OCI-LY3 (cell line): ENCODE measurements around the gene GRIN2A.

Experiments
- H2AFZ ChIP-seq: fragments of 200-600, 300-600 bp; shearing (Covaris generic); 2 replicates; pipeline ENCODE4 v1.6.0; 2014; ENCODE audit warnings: antibody characterized with exemption, low read depth, low read length
- H3K27ac ChIP-seq: fragments of 200-600, 300-600 bp; sonication (generic); 2 replicates; pipeline ENCODE4 v1.5.1; 2014; ENCODE audit warnings: mild to moderate bottlenecking, low read length, moderate library complexity, mixed read lengths
- H3K27me3 ChIP-seq: fragments of 200-600, 300-600 bp; sonication (generic); 2 replicates; pipeline ENCODE4 v1.6.1; 2014; ENCODE audit warnings: low read depth, low read length, mixed read lengths
- H3K36me3 ChIP-seq: fragments of 200-600, 300-600 bp; sonication (generic); replicated peaks from 2 replicates; pipeline ENCODE3; 2014; ENCODE audit warnings: low read depth, low read length, mixed read lengths
- H3K4me1 ChIP-seq: fragments of 300-600, 200-600 bp; sonication (generic); 2 replicates; pipeline ENCODE4 v1.6.1; 2014; ENCODE audit warnings: low read length, mixed read lengths
- H3K4me2 ChIP-seq: fragments of 200-600, 300-600 bp; sonication (generic); 2 replicates; pipeline ENCODE4 v1.6.1; 2014; ENCODE audit warnings: low read length, mixed read lengths
- H3K4me3 ChIP-seq: fragments of 300-600, 200-600 bp; sonication (generic); 2 replicates; pipeline ENCODE4 v1.5.1; 2014; ENCODE audit warnings: antibody characterized with exemption, mild to moderate bottlenecking, low read length, moderate library complexity
- H3K79me2 ChIP-seq: fragments of 300-600, 200-600 bp; shearing (Covaris generic); 2 replicates; pipeline ENCODE4 v1.6.1; 2014; ENCODE audit warnings: mild to moderate bottlenecking, low read length, mixed read lengths
- H3K9ac ChIP-seq: fragments of 300-600, 200-600 bp; shearing (Covaris generic); 2 replicates; pipeline ENCODE4 v1.6.0; 2014; ENCODE audit warnings: mild to moderate bottlenecking, low read length, moderate library complexity
- H3K9me3 ChIP-seq: fragments of 200-600, 300-600 bp; shearing (Covaris generic); 2 replicates; pipeline ENCODE4 v1.6.1; 2014; ENCODE audit warnings: low read length, mixed read lengths; ENCODE audit not compliant: insufficient read depth
- H4K20me1 ChIP-seq: fragments of 200-600, 300-600 bp; sonication (generic); 2 replicates; pipeline ENCODE4 v1.6.1; 2016; ENCODE audit warnings: low read length, mixed read lengths; ENCODE audit not compliant: insufficient read depth
- EZH2phosphoT487 ChIP-seq: fragments of 200-600 bp; shearing (Covaris generic); IDR thresholded peaks from 2 replicates; pipeline ENCODE4 v1.6.1; 2018; ENCODE audit warnings: antibody characterized with exemption, mixed run types, low read depth
- TF ChIP-seq, protein P1 (sequence below): fragments of 200-600, 300-600 bp; sonication (generic); IDR thresholded peaks from 2 replicates; pipeline ENCODE4 v1.5.1; 2014; ENCODE audit warnings: antibody characterized with exemption, low read length, low read depth

Gene GRIN2A

DNA sequence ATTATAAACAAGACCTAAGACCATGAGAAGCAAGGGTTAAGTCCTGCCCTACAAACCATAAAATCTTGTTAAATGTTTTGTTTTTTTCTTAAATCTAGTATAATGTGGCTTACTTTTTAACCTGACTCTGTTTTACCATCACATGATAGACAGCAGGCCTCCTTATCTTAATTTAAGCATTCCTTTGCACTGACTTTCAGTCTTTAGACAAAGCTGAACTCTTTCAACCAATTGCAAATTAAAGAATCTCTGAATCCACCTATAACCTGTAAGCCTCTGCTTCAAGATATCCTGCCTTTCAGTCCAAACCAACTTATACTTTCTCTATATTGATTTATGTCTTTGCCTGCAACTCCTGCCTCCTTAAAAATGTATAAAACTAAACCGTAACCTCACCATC lies 478.5 kb downstream of the GRIN2A start:
- Histone ChIP-seq H3K27me3 (peaks cover 25% of the 10 kb centered on the region), H3K36me3 (no peaks in the 10 kb centered on the region), H3K4me2 (no peak overlapping the region), H3K9me3 (no peaks in the 10 kb centered on the region), H3K4me3 (no peak overlapping the region), H3K9ac (no peak overlapping the region), H3K27ac (no peak overlapping the region), H4K20me1 (no peaks in the 10 kb centered on the region), H2AFZ (no peak overlapping the region), H3K79me2 (no peaks in the 10 kb centered on the region), H3K4me1 (no peaks in the 10 kb centered on the region)
- TF ChIP-seq EZH2phosphoT487 = no peak
- TF ChIP-seq, protein P1, sequence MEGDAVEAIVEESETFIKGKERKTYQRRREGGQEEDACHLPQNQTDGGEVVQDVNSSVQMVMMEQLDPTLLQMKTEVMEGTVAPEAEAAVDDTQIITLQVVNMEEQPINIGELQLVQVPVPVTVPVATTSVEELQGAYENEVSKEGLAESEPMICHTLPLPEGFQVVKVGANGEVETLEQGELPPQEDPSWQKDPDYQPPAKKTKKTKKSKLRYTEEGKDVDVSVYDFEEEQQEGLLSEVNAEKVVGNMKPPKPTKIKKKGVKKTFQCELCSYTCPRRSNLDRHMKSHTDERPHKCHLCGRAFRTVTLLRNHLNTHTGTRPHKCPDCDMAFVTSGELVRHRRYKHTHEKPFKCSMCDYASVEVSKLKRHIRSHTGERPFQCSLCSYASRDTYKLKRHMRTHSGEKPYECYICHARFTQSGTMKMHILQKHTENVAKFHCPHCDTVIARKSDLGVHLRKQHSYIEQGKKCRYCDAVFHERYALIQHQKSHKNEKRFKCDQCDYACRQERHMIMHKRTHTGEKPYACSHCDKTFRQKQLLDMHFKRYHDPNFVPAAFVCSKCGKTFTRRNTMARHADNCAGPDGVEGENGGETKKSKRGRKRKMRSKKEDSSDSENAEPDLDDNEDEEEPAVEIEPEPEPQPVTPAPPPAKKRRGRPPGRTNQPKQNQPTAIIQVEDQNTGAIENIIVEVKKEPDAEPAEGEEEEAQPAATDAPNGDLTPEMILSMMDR = no peak
